SK-N-SH treated with all-trans-retinoic acid at 6 μM for 48 hours (cell line): ENCODE measurements around the gene MTERF1.

ENCODE experiments used
- ARNTL ChIP-seq: fragments of 450-650 bp; formaldehyde crosslinking; IDR thresholded peaks from 2 replicates; pipeline ENCODE4 v1.5.0; 2020; ENCODE audit warnings: low read depth, mild to moderate bottlenecking, moderate library complexity, borderline replicate concordance
- CREB5 ChIP-seq: fragments of 250-450 bp; sonication (Bioruptor Pico); IDR thresholded peaks from 2 replicates; pipeline ENCODE4 v1.5.1; 2020; ENCODE audit warnings: low read depth, mild to moderate bottlenecking, moderate library complexity
- GLIS3 ChIP-seq: fragments of 250-450 bp; sonication (Bioruptor Pico); IDR thresholded peaks from 2 replicates; pipeline ENCODE4 v1.5.0; 2020; ENCODE audit warnings: mild to moderate bottlenecking, moderate library complexity
- PATZ1 ChIP-seq: fragments of 250-450 bp; sonication (Bioruptor Pico); IDR thresholded peaks from 2 replicates; pipeline ENCODE4 v1.8.0; 2020; ENCODE audit warnings: mild to moderate bottlenecking, moderate library complexity, borderline replicate concordance
- SNAI2 ChIP-seq: fragments of 250-450 bp; sonication (Bioruptor Pico); IDR thresholded peaks from 2 replicates; pipeline ENCODE4 v1.5.0; 2020; ENCODE audit warnings: mild to moderate bottlenecking, moderate library complexity
- TCF4 ChIP-seq: fragments of 250-450 bp; sonication (Bioruptor Pico); IDR thresholded peaks from 2 replicates; pipeline ENCODE4 v1.8.0; 2021; ENCODE audit warnings: mild to moderate bottlenecking, moderate library complexity, borderline replicate concordance
- ZNF70 ChIP-seq: fragments of 450-650 bp; formaldehyde crosslinking; IDR thresholded peaks from 2 replicates; pipeline ENCODE4 v1.5.0; 2020; ENCODE audit warnings: mild to moderate bottlenecking, moderate library complexity
- ZNF8 ChIP-seq: fragments of 450-650 bp; formaldehyde crosslinking; IDR thresholded peaks from 2 replicates; pipeline ENCODE4 v1.5.0; 2020; ENCODE audit warnings: mild to moderate bottlenecking, moderate library complexity

GRCh38 chr7:91876391-91877133 lies 3.9 kb downstream of the MTERF1 start:
- TF ChIP-seq PATZ1 (CRISPR knock-in tag) (no peak), GLIS3 (no peak), ZNF70 (no peak), ZNF8 (CRISPR knock-in tag) (no peak), ARNTL (no peak), CREB5 (CRISPR knock-in tag) (no peak), SNAI2 (CRISPR knock-in tag) (no peak), TCF4 (CRISPR knock-in tag) (no peak)
